AG09309 (cell line): ENCODE results near the gene TBCE.

ENCODE experiments used
- DNase-seq: peaks from one replicate; pipeline ENCODE4 v3.0.0-alpha.2; 2010; ENCODE audit warnings: low read depth
- H3K4me3 ChIP-seq: 2 replicates; pipeline ENCODE4 v1.5.1; 2011; ENCODE audit warnings: mild to moderate bottlenecking, low read depth, low read length, moderate library complexity; ENCODE audit not compliant: control insufficient read depth
- TF ChIP-seq, protein P1 (sequence below): IDR thresholded peaks from 2 replicates; pipeline ENCODE4 v1.5.1; 2011; ENCODE audit warnings: mild to moderate bottlenecking, low read depth, low read length, inconsistent platforms; ENCODE audit not compliant: insufficient read depth, control insufficient read depth; ENCODE audit errors: missing control alignments

Gene TBCE

DNA sequence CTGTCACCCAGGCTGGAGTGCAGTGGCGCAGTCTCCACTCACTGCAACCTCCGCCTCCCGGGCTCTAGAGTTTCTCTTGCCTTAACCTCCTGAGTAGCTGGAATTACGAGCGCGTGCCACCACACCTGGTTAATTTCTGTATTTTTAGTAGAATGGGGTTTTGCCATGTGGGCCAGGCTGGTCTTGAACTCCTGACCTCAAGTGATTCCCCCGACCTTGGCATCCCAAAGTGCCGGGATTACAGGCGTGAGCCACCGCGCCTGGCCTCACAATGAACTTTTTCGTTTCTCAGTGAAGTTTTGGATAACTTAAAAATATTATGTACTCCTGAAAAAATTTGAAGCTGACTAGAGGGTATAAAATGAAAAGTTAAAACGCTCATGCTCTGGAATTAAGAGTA is 59.5 kb downstream of the TBCE start:
- no peak for DNase-seq

DNA sequence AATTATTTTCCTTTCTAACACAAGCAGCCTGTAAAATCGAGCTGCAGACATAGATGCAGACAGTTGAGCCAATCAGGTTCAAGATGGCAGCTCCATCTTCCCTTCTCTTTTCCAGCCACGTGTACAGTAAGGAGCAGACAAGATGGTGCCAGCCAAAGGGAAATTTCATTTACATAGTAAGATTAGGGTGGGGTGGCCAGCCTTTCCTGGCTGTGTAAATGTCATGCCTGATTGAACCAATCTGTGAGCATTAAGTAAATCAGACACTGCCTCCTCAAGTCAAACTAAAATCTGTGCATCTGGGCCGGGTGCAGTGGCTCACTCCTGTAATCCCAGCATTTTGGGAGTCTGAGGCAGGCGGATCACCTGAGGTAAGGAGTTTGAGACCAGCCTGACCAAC is 60.2 kb downstream of the TBCE start:
- TF ChIP-seq, protein P1, sequence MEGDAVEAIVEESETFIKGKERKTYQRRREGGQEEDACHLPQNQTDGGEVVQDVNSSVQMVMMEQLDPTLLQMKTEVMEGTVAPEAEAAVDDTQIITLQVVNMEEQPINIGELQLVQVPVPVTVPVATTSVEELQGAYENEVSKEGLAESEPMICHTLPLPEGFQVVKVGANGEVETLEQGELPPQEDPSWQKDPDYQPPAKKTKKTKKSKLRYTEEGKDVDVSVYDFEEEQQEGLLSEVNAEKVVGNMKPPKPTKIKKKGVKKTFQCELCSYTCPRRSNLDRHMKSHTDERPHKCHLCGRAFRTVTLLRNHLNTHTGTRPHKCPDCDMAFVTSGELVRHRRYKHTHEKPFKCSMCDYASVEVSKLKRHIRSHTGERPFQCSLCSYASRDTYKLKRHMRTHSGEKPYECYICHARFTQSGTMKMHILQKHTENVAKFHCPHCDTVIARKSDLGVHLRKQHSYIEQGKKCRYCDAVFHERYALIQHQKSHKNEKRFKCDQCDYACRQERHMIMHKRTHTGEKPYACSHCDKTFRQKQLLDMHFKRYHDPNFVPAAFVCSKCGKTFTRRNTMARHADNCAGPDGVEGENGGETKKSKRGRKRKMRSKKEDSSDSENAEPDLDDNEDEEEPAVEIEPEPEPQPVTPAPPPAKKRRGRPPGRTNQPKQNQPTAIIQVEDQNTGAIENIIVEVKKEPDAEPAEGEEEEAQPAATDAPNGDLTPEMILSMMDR = no peak
- DNase-seq = no peak

More for the DNA sequence above, 59.5 kb downstream of the TBCE start:
- H3K4me3 ChIP-seq = no peak overlapping the region
- TF ChIP-seq, protein P1 = no peak

DNA sequence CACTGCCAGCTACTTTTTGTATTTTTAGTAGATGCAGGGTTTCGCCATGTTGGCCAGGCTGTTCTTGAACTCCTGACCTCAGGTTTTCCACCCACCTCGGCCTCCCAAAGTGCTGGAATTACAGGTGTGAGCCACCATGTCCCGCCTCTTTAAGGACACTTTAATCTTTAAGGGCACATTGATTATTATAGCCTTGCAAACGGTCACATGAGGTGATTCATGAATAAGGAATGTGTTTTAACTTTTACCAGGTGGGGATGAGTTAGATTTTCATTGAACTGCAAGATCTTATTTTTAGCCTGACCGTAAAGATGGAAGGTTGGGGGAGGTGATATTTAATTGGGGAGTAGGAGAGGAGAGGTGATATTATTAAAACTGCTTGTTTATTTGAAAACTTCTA is 61.9 kb downstream of the TBCE start:
- DNase-seq = no peak
- no peak overlapping the region for H3K4me3 ChIP-seq
- TF ChIP-seq, protein P1 = no peak

More for the DNA sequence above, 60.2 kb downstream of the TBCE start:
- no peak overlapping the region for H3K4me3 ChIP-seq

DNA sequence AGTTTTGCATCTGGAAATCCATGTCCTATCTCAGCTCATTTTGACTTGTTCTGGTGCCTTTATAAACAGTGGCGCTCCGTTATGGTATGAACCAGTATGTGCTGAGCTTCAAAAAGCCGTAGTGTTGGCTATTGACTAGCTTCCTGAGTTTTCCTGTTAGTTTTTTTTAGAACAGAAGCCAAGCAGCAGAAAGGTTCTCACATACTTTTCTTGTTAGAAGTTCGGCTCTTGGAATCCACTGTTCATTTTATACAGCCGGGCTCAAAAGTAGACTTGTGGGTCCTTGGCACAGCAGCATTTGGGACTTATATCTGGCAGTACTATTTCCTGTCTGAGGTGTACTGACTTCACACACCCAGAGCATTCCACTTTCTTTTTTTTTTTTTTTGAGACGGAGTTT is 63.8 kb downstream of the TBCE start:
- DNase-seq = peak; percentile 18
- TF ChIP-seq, protein P1 = no peak
- H3K4me3 ChIP-seq = no peak overlapping the region

DNA sequence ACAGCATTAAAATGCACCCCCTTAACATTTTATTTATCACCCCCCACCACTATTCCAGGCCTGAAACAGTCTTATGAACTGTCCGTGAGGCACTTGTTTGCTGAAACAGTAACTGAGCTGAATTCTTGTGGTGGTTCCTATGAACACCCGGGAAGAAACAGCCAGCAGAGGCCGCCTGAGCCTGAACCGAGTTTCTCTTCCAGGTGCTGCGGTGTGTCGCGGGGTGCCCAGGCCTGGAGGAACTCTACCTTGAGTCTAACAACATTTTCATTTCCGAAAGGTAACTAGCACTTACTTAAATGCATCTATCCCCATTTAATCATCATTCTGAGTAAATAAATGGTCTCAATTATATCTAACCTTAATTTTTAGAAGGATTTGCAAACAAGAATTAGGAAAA is 66.8 kb downstream of the TBCE start:
- no peak for DNase-seq
- H3K4me3 ChIP-seq = no peak overlapping the region
- TF ChIP-seq, protein P1 = no peak

DNA sequence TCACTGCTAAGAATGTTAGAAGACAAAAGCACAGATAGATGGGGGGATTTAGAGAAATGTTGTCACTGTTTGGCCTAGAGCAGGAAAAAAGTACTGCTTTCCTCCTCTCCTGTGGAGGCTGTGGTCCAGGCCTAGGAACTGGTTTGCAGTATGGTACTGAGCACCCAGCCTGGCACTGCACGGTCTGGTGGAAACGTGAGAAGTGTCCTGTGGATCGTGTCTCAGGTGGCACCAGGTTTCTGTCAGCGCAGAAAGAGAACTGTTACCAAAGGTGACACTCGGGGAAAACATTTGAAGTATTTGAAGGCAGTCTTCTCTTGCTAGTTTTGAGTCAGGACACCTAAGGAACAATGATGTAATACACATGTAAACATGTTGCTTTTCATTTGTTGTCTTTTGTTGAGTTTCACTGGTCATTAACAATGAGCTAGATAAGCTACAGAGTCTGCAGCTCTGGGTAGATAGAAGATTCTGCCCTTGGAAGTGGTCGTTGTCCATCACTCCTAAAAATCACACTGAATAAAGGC is 74.0 kb downstream of the TBCE start:
- no peak overlapping the region for H3K4me3 ChIP-seq
- TF ChIP-seq, protein P1 = no peak
- no peak for DNase-seq
